G401.6 (cell line): ENCODE data around the gene CDC42EP2.
A peak's percentile ranks its signal among the peaks of the same experiment; 100 is the strongest.

Experiments used
- FAIRE-seq: peaks from 2 replicates; lab custom pipeline; 2012; peaks lifted over from hg19 to GRCh38; lab: Jason Lieb, UNC

CDC42EP2 gene

GRCh38 chr11:65356394-65356972 is 41.8 kb downstream of the CDC42EP2 start:
- no peak for FAIRE-seq

GRCh38 chr11:65357856-65358356 is 43.2 kb downstream of the CDC42EP2 start:
- FAIRE-seq, result no peak

- FAIRE-seq, result no peak
Measured at GRCh38 chr11:65362320-65362931, 47.8 kb downstream of the CDC42EP2 start.

GRCh38 chr11:65362966-65363365 is 48.3 kb downstream of the CDC42EP2 start:
- FAIRE-seq, result no peak

GRCh38 chr11:65363770-65364169 is 49.1 kb downstream of the CDC42EP2 start:
- FAIRE-seq, result no peak

- FAIRE-seq, result peak; percentile 80
Measured at GRCh38 chr11:65366340-65366773, 51.7 kb downstream of the CDC42EP2 start.

GRCh38 chr11:65370659-65371049 is 56.0 kb downstream of the CDC42EP2 start:
- FAIRE-seq, result no peak
